ENCODE results near the gene MYH9.

Gene MYH9

GRCh38 chr22:36374603-36375024 lies 13.2 kb downstream of the MYH9 start:
- Histone ChIP-seq H4K20me1 (ENCODE audit: low read depth, low read length) (peaks cover 4% of the 10 kb centered on the region; the same call in 1 of the 2 replicates), H3K9me2 (replicated peaks; ENCODE audit: insufficient read depth, low read length) (no peaks in the 10 kb centered on the region), H3K79me2 (ENCODE audit: insufficient read depth, low read length) (peaks cover 100% of the 10 kb centered on the region), H3K9me3 (ENCODE audit: insufficient read depth, low read length) (no peaks in the 10 kb centered on the region), H2AFZ (ENCODE audit: low read depth, low read length, severe bottlenecking) (no peak overlapping the region), H3K27me3 (ENCODE audit: low read length) (no peaks in the 10 kb centered on the region), H3K9ac (ENCODE audit: low read length) (no peak overlapping the region), H3K27ac (ENCODE audit: low read depth, low read length) (no peak overlapping the region), H3F3A (ENCODE audit: insufficient read depth) (peaks cover 7% of the 10 kb centered on the region; the same call in 1 of the 2 replicates), H3K4me2 (ENCODE audit: low read depth, low read length, poor library complexity, severe bottlenecking) (no peak overlapping the region), H3K4me3 (ENCODE audit: insufficient read depth, low read length, poor library complexity, severe bottlenecking) (no peak overlapping the region), H3K36me3 (ENCODE audit: low read length) (no peaks in the 10 kb centered on the region)
- TF ChIP-seq EZH2phosphoT487 (conservative IDR thresholded peaks at IDR 0.05; ENCODE audit: low read length) = no peak
- TF ChIP-seq CTCF (IDR thresholded peaks at IDR 0.05; ENCODE audit: insufficient read depth, low read length, poor library complexity, severe bottlenecking) = no peak

GRCh38 chr22:36373258-36373579 lies 14.5 kb downstream of the MYH9 start:
- no peak overlapping the region for H2AFZ ChIP-seq (ENCODE audit: low read depth, low read length, severe bottlenecking)
- no peaks in the 10 kb centered on the region for H3K9me2 ChIP-seq (replicated peaks; ENCODE audit: insufficient read depth, low read length)
- no peak overlapping the region for H3K4me2 ChIP-seq (ENCODE audit: low read depth, low read length, poor library complexity, severe bottlenecking)
- peaks cover 5% of the 10 kb centered on the region; the same call in 1 of the 2 replicates for H4K20me1 ChIP-seq (ENCODE audit: low read depth, low read length)
- no peaks in the 10 kb centered on the region for H3K27me3 ChIP-seq (ENCODE audit: low read length)
- peaks cover 7% of the 10 kb centered on the region; the same call in 1 of the 2 replicates for H3F3A ChIP-seq (ENCODE audit: insufficient read depth)
- peaks cover 100% of the 10 kb centered on the region for H3K79me2 ChIP-seq (ENCODE audit: insufficient read depth, low read length)
- H3K9me3 ChIP-seq (ENCODE audit: insufficient read depth, low read length) = no peaks in the 10 kb centered on the region
- no peak overlapping the region for H3K4me3 ChIP-seq (ENCODE audit: insufficient read depth, low read length, poor library complexity, severe bottlenecking)
- H3K27ac ChIP-seq (ENCODE audit: low read depth, low read length) = no peak overlapping the region; the same call in 1 of the 2 replicates
- TF ChIP-seq CTCF (IDR thresholded peaks at IDR 0.05; ENCODE audit: insufficient read depth, low read length, poor library complexity, severe bottlenecking) (no peak), EZH2phosphoT487 (conservative IDR thresholded peaks at IDR 0.05; ENCODE audit: low read length) (no peak)
- no peaks in the 10 kb centered on the region for H3K36me3 ChIP-seq (ENCODE audit: low read length)
- no peak overlapping the region for H3K9ac ChIP-seq (ENCODE audit: low read length)

GRCh38 chr22:36371920-36372319 lies 15.8 kb downstream of the MYH9 start:
- no peaks in the 10 kb centered on the region for H3K9me2 ChIP-seq (replicated peaks; ENCODE audit: insufficient read depth, low read length)
- peaks cover 100% of the 10 kb centered on the region for H3K79me2 ChIP-seq (ENCODE audit: insufficient read depth, low read length)
- H3K9me3 ChIP-seq (ENCODE audit: insufficient read depth, low read length) = no peaks in the 10 kb centered on the region
- no peak overlapping the region for H2AFZ ChIP-seq (ENCODE audit: low read depth, low read length, severe bottlenecking)
- no peak overlapping the region for H3K4me3 ChIP-seq (ENCODE audit: insufficient read depth, low read length, poor library complexity, severe bottlenecking)
- H3F3A ChIP-seq (ENCODE audit: insufficient read depth) = 0 out of 2 replicates have a peak, but pooled peaks cover 2% of the 10 kb centered on the region
- H3K4me2 ChIP-seq (ENCODE audit: low read depth, low read length, poor library complexity, severe bottlenecking) = no peak overlapping the region
- TF ChIP-seq EZH2phosphoT487 (conservative IDR thresholded peaks at IDR 0.05; ENCODE audit: low read length) = no peak
- no peak for TF ChIP-seq CTCF (IDR thresholded peaks at IDR 0.05; ENCODE audit: insufficient read depth, low read length, poor library complexity, severe bottlenecking)
- no peaks in the 10 kb centered on the region for H3K27me3 ChIP-seq (ENCODE audit: low read length)
- no peak overlapping the region for H3K9ac ChIP-seq (ENCODE audit: low read length)
- peaks cover 8% of the 10 kb centered on the region; the same call in 1 of the 2 replicates for H4K20me1 ChIP-seq (ENCODE audit: low read depth, low read length)
- no peak overlapping the region for H3K27ac ChIP-seq (ENCODE audit: low read depth, low read length)
- H3K36me3 ChIP-seq (ENCODE audit: low read length) = no peaks in the 10 kb centered on the region

Measured in SU-DHL-6 (cell line).